HCT116 (cell line): ENCODE data around the gene PIGBOS1. TPM values are rescaled to one million over a fixed set of nuclear protein-coding genes. Genes with fewer than 3 reads are reported as not detected.

Experiments
- ATAC-seq: fragments of 200-7000 bp; cut with Tn5 transposase; 2 replicates; pipeline ENCODE4 v1.9.1; 2020; ENCODE audit warnings: mild to moderate bottlenecking, moderate library complexity
- BruUV-seq: library from RNA; stranded (reverse); fragments of 400-500 nt; replicated peaks from 2 replicates; lab custom pipeline; 2021; lab: Mats Ljungman, UMichigan
- CTCF ChIA-PET: fragments of 300-600 bp; sonication (Branson Sonifier 250); formaldehyde crosslinking; loops from one replicate; lab custom pipeline; 2021; ENCODE audit warnings: antibody characterized with exemption; lab: Charles Lee
- POLR2A ChIA-PET: fragments of 300-600, 350-600 bp; sonication (Branson Sonifier 250); formaldehyde crosslinking; loops from one replicate; lab custom pipeline; 2021; ENCODE audit warnings: antibody characterized with exemption; lab: Charles Lee
- RAD21 ChIA-PET, 2 experiments: fragments of 300-600 bp; sonication (Branson Sonifier 250); formaldehyde crosslinking; loops; one replicate each; lab custom pipeline; 2023; ENCODE audit warnings: low total read pairs in 2 of 2; ENCODE audit not compliant: uncharacterized antibody in 2 of 2, unreplicated experiment in 2 of 2, low non-redundant PET in 1 of 2; lab: Charles Lee
- DNase-seq: peaks from one replicate; pipeline ENCODE4 v3.0.0-alpha.2; 2010; ENCODE audit warnings: low read depth, low spot score
- H2AFZ ChIP-seq: fragments of 200-600 bp; shearing (Covaris generic), sonication (generic); 2 replicates; pipeline ENCODE4 v1.6.1; 2017; ENCODE audit warnings: low read depth, mixed run types, mixed read lengths, antibody characterized with exemption, low read length; ENCODE audit not compliant: poor library complexity, severe bottlenecking
- H3K27ac ChIP-seq: 2 replicates; pipeline ENCODE4 v1.5.1; 2012; ENCODE audit warnings: low read depth, low read length
- H3K27me3 ChIP-seq: fragments of 200-600 bp; sonication (generic); 2 replicates; pipeline ENCODE4 v1.6.1; 2016; ENCODE audit warnings: mixed run types, low read length, mixed read lengths; ENCODE audit not compliant: insufficient read depth
- H3K36me3 ChIP-seq, 2 experiments: fragments of 200-500 bp in 1 of 2; fragments of 200-600 bp in 1 of 2; sonication (Bioruptor generic) in 1 of 2; sonication (generic) in 1 of 2; 2 replicates each; pipeline versions ENCODE4 v1.5.1 to v1.6.1; 2014 to 2016; ENCODE audit warnings: low read length in 2 of 2, inconsistent platforms in 1 of 2, mixed read lengths in 1 of 2, mixed run types in 1 of 2; ENCODE audit not compliant: insufficient read depth in 2 of 2, control insufficient read depth in 1 of 2
- H3K4me1 ChIP-seq, 2 experiments: fragments of 200-600 bp in 1 of 2; sonication (generic) in 1 of 2; 2 replicates each; pipeline versions ENCODE4 v1.5.1 to v1.6.1; 2012 to 2017; ENCODE audit warnings: low read length in 2 of 2, inconsistent platforms in 1 of 2, mild to moderate bottlenecking in 1 of 2, mixed read lengths in 1 of 2, mixed run types in 1 of 2, moderate library complexity in 1 of 2; ENCODE audit not compliant: insufficient read depth in 2 of 2, control insufficient read depth in 1 of 2
- H3K4me2 ChIP-seq: fragments of 200-600 bp; sonication (generic); 2 replicates; pipeline ENCODE4 v1.6.1; 2017; ENCODE audit warnings: mixed run types, low read length, mixed read lengths
- H3K4me3 ChIP-seq, 2 experiments: fragments of 200-600 bp in 1 of 2; sonication (generic) in 1 of 2; replicated peaks in 1 of 2; 2 replicates each; pipeline ENCODE4 v1.5.1; 2011 to 2016; ENCODE audit warnings: low read length in 2 of 2, control low read depth in 1 of 2, low read depth in 1 of 2, mild to moderate bottlenecking in 1 of 2, mixed read lengths in 1 of 2, mixed run types in 1 of 2
- H3K79me2 ChIP-seq: fragments of 200-600 bp; sonication (generic); 2 replicates; pipeline ENCODE4 v1.6.1; 2017; ENCODE audit warnings: mild to moderate bottlenecking, mixed run types, low read length, moderate library complexity, mixed read lengths; ENCODE audit not compliant: insufficient read depth
- H3K9ac ChIP-seq: fragments of 200-600 bp; sonication (generic); 2 replicates; pipeline ENCODE4 v1.6.1; 2016; ENCODE audit warnings: low read length, mixed read lengths
- H3K9me2 ChIP-seq: fragments of 200-600 bp; sonication (generic), shearing (Covaris generic); 2 replicates; pipeline ENCODE4 v1.6.1; 2017; ENCODE audit warnings: mixed run types, mild to moderate bottlenecking, moderate library complexity; ENCODE audit not compliant: insufficient read depth
- H3K9me3 ChIP-seq, 2 experiments: fragments of 200-500 bp in 1 of 2; fragments of 200-600 bp in 1 of 2; sonication (Bioruptor generic) in 1 of 2; sonication (generic) in 1 of 2; 2 replicates each; pipeline ENCODE4 v1.6.1; 2014 to 2017; ENCODE audit warnings: low read length in 2 of 2, mixed read lengths in 2 of 2, inconsistent platforms in 1 of 2, low read depth in 1 of 2, mild to moderate bottlenecking in 1 of 2, mixed run types in 1 of 2, moderate library complexity in 1 of 2; ENCODE audit not compliant: control insufficient read depth in 1 of 2, insufficient read depth in 1 of 2
- H4K20me1 ChIP-seq: fragments of 200-600 bp; sonication (generic), shearing (Covaris generic); 2 replicates; pipeline ENCODE4 v1.6.1; 2017; ENCODE audit warnings: mixed run types, mild to moderate bottlenecking, moderate library complexity; ENCODE audit not compliant: insufficient read depth
- CBX3 ChIP-seq: IDR thresholded peaks from 2 replicates; pipeline ENCODE4 v1.6.1; 2012; ENCODE audit warnings: low read depth
- EGR1 ChIP-seq: IDR thresholded peaks from 2 replicates; pipeline ENCODE4 v1.6.1; 2012; ENCODE audit warnings: low read depth
- ELF1 ChIP-seq: IDR thresholded peaks from 2 replicates; pipeline ENCODE4 v1.6.1; 2012; ENCODE audit warnings: low read depth, borderline replicate concordance
- FOSL1 ChIP-seq: IDR thresholded peaks from 2 replicates; pipeline ENCODE4 v1.6.1; 2012; ENCODE audit warnings: low read depth
- MAX ChIP-seq: IDR thresholded peaks from 2 replicates; pipeline ENCODE4 v1.6.1; 2012
- POLR2AphosphoS5 ChIP-seq: IDR thresholded peaks from 2 replicates; pipeline ENCODE4 v1.6.1; 2011; ENCODE audit warnings: mild to moderate bottlenecking, low read depth, low read length, moderate library complexity
- RAD21 ChIP-seq: IDR thresholded peaks from 2 replicates; pipeline ENCODE4 v1.6.1; 2012; ENCODE audit warnings: low read depth, mild to moderate bottlenecking
- SRF ChIP-seq: IDR thresholded peaks from 2 replicates; pipeline ENCODE4 v1.6.1; 2012; ENCODE audit warnings: low read depth
- YY1 ChIP-seq: IDR thresholded peaks from 2 replicates; pipeline ENCODE4 v1.6.1; 2011; ENCODE audit warnings: low read length, low read depth, moderate library complexity, mild to moderate bottlenecking; ENCODE audit not compliant: insufficient replicate concordance; ENCODE audit errors: extremely low read depth
- ZBTB33 ChIP-seq: IDR thresholded peaks from 2 replicates; pipeline ENCODE4 v1.6.1; 2011; ENCODE audit warnings: mild to moderate bottlenecking, low read length, moderate library complexity; ENCODE audit not compliant: insufficient replicate concordance; ENCODE audit errors: extremely low read depth
- ZFX ChIP-seq: fragments of 450-650 bp; IDR thresholded peaks from 2 replicates; pipeline ENCODE4 v1.6.1; 2017
- intact Hi-C: fragments of 100-400 bp; cut with micrococcal nuclease; formaldehyde crosslinking; loops from 2 replicates; pipeline ENCODE4 v1.10.0; 2022
- total RNA-seq: library from RNA; stranded (reverse); gene quantifications from one replicate; pipeline ENCODE4 v1.2.1, GENCODE V29; 2021; ENCODE audit not compliant: unreplicated experiment

The PIGBOS1 gene
- total RNA-seq, 1 experiment from 2014 or later, result 15.3 TPM

- TF ChIP-seq RAD21, result no peak
- TF ChIP-seq ZBTB33, result no peak
Measured at GRCh38 chr15:55353025-55353424, 34.1 kb upstream of the PIGBOS1 start (continued).

GRCh38 chr15:55349282-55349681 lies 30.4 kb upstream of the PIGBOS1 start:
- BruUV-seq, result no TSS peak
- Histone ChIP-seq H3K79me2 (no peaks in the 10 kb centered on the region), H3K9me2 (no peaks in the 10 kb centered on the region), H3K27ac (no peak overlapping the region), H3K36me3 (no peaks in the 10 kb centered on the region; a peak in 1 of 4 replicates), H3K4me3 (no peak overlapping the region), H4K20me1 (no peaks in the 10 kb centered on the region), H3K9ac (no peak overlapping the region), H3K4me1 (no peaks in the 10 kb centered on the region), H3K9me3 (no peaks in the 10 kb centered on the region), H3K27me3 (no peaks in the 10 kb centered on the region), H2AFZ (no peak overlapping the region)
- ChIA-PET RAD21 (no interaction called here), POLR2A (no interaction called here)
- no peak for DNase-seq
- TF ChIP-seq ELF1 (no peak), FOSL1 (no peak), ZFX (no peak), SRF (no peak), MAX (no peak), EGR1 (no peak), CBX3 (no peak), POLR2AphosphoS5 (no peak), YY1 (no peak)
- TF ChIP-seq, all 23 proteins: peak for 0
- CTCF ChIA-PET, result interaction anchor here (1.4 kb wide), 1 partner anchor 10 kb away, joined by 3 read pairs; no protein-coding TSS in a partner anchor
- no peak for ATAC-seq
- intact Hi-C loops, result no loop called here
- H3K4me2 ChIP-seq, result no peak overlapping the region
